PC-9 (cell line): ENCODE data around the gene ADGRL3.

Source experiments
- CTCF ChIP-seq: fragments of 200-600 bp; sonication (generic); conservative IDR thresholded peaks from 2 replicates; pipeline ENCODE4 v1.6.1; 2017; ENCODE audit warnings: mixed run types, antibody characterized with exemption, mild to moderate bottlenecking, moderate library complexity
- EZH2 ChIP-seq: fragments of 200-600 bp; sonication (generic); IDR thresholded peaks from 2 replicates; pipeline ENCODE4 v1.8.0; 2017; ENCODE audit warnings: antibody characterized with exemption, low read depth

DNA sequence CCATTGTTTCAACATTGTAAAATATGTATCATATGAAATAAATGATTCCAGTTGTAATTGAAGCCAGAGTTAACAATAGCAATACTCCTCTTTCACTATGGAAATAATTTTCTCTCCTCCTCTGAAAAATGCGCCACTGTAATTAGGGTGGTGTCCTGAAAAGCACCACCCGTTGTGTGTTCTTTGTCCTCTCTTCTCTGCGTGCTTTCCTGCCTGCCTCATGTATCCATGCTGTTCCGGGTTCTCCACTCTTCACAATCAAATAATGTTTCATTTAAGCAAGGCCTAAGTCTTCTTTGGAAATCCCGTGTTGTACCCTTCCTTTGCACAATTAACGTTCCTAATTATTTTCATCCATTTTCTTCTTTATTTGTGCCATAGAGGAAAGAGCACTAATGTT is 293.3 kb downstream of the ADGRL3 start:
- TF ChIP-seq CTCF (no peak), EZH2 (no peak)
